Endodermal cell (in vitro differentiated cells): ENCODE results near the gene FAM50B. TPM values are rescaled to one million over a fixed set of nuclear protein-coding genes. Genes with fewer than 3 reads are reported as not detected.
A peak's percentile ranks its signal among the peaks of the same experiment; 100 is the strongest.

Experiments
- DNase-seq: peaks from one replicate; pipeline ENCODE4 v3.0.0-alpha.2; 2017
- H3K27ac ChIP-seq: 2 replicates; pipeline ENCODE4 v1.5.1; 2013; ENCODE audit warnings: mild to moderate bottlenecking, low read depth, low read length, moderate library complexity
- H3K27me3 ChIP-seq: 2 replicates; pipeline ENCODE4 v1.6.1; 2013; ENCODE audit warnings: mild to moderate bottlenecking, low read length, moderate library complexity; ENCODE audit not compliant: insufficient read depth, control insufficient read depth, poor library complexity, severe bottlenecking
- H3K36me3 ChIP-seq: 2 replicates; pipeline ENCODE4 v1.7.0; 2013; ENCODE audit warnings: mild to moderate bottlenecking, low read length, moderate library complexity; ENCODE audit not compliant: control insufficient read depth, insufficient read depth
- H3K4me1 ChIP-seq: one replicate; pipeline ENCODE4 v1.7.0; 2013; ENCODE audit warnings: low read length; ENCODE audit not compliant: control insufficient read depth, insufficient read depth
- H3K4me3 ChIP-seq: 2 replicates; pipeline ENCODE4 v1.5.1; 2013; ENCODE audit warnings: mild to moderate bottlenecking, low read length, moderate library complexity
- H3K9ac ChIP-seq: 2 replicates; pipeline ENCODE4 v1.6.1; 2013; ENCODE audit warnings: mild to moderate bottlenecking, low read length, moderate library complexity; ENCODE audit not compliant: poor library complexity, severe bottlenecking; ENCODE audit errors: extremely low read depth
- H3K9me3 ChIP-seq: 2 replicates; pipeline ENCODE4 v1.6.1; 2013; ENCODE audit warnings: mild to moderate bottlenecking, low read length, moderate library complexity; ENCODE audit not compliant: control insufficient read depth
- H3K27ac Mint-ChIP-seq: 2 replicates; pipeline ENCODE4 v1.8.0; 2020; ENCODE audit warnings: mixed read lengths
- H3K27me3 Mint-ChIP-seq: 2 replicates; pipeline ENCODE4 v1.8.0; 2021; ENCODE audit warnings: mild to moderate bottlenecking, mixed read lengths; ENCODE audit not compliant: insufficient read depth
- H3K36me3 Mint-ChIP-seq: 2 replicates; pipeline ENCODE4 v1.8.0; 2020; ENCODE audit warnings: low read depth, mixed read lengths
- H3K4me1 Mint-ChIP-seq: 2 replicates; pipeline ENCODE4 v1.8.0; 2020; ENCODE audit warnings: mixed read lengths
- H3K4me3 Mint-ChIP-seq: 2 replicates; pipeline ENCODE4 v1.8.0; 2020; ENCODE audit warnings: mild to moderate bottlenecking, moderate library complexity, mixed read lengths
- H3K9me3 Mint-ChIP-seq: 2 replicates; pipeline ENCODE4 v1.8.0; 2020; ENCODE audit warnings: mild to moderate bottlenecking, mixed read lengths
- WGBS, 2 experiments: methylation state at CpG; one replicate each; pipeline versions ENCODE4 v1.1.5 to v1.1.7; 2013; ENCODE audit warnings: missing lambda C conversion rate in 2 of 2, mixed read lengths in 1 of 2; ENCODE audit not compliant: insufficient coverage in 1 of 2, insufficient read length in 1 of 2; 5-methylcytosine and 5-hydroxymethylcytosine counted together
- total RNA-seq, 2 donors: library from RNA; stranded (reverse); fragmentation: NEBNext Ultra II Directional in 1 of 2; extraction: Animal tissue kit (Norgen Biotek cat#: 25700) in 1 of 2; gene quantifications; 2 replicates in 1 of 2; 3 replicates in 1 of 2; pipeline ENCODE4 v1.2.1, GENCODE V29; 2021
- TF ChIP-seq, protein P1 (sequence below): fragments of 200-600 bp; sonication (generic); conservative IDR thresholded peaks from 2 replicates; pipeline ENCODE4 v1.5.0; 2021; ENCODE audit warnings: antibody characterized with exemption, mild to moderate bottlenecking

The FAM50B gene
- total RNA-seq, 2 donors from 2014 or later = 2.8 to 3.7 TPM

DNA sequence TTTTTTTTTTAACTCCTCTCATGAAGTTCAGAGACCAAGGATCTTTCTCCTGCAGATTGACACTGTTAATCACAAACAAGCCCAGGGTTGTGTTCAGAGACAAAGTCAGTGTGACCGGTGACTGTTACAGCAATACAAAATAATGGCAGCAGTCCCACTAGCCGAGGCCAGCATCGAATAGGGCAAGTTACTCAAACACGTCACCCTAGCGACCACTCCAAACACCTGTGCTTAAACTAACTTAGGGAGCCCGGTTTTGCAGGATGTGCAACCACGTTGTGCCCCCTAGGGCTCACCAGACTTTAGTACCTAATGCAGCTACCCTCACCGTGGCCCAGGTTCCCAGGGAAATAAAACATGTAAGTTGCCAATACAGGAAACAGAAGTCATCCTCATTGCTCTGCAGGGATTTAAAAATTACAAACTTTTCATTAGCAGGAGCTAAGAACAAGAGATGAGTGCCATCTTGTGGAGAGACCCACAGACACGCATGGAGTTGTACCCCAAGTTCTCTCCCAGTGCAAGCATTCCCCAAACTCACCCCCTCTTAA, 38.1 kb downstream of the FAM50B start:
- WGBS, 2 experiments = 89 to 93% methylated on average over 9 of the region's 9 CpGs
- Histone ChIP-seq H3K4me1 (no peaks in the 10 kb centered on the region), H3K4me3 (no peak overlapping the region), H3K36me3 (no peaks in the 10 kb centered on the region), H3K27ac (no peak overlapping the region), H3K27me3 (no peaks in the 10 kb centered on the region), H3K9ac (no peak overlapping the region), H3K9me3 (no peaks in the 10 kb centered on the region)
- TF ChIP-seq, protein P1, sequence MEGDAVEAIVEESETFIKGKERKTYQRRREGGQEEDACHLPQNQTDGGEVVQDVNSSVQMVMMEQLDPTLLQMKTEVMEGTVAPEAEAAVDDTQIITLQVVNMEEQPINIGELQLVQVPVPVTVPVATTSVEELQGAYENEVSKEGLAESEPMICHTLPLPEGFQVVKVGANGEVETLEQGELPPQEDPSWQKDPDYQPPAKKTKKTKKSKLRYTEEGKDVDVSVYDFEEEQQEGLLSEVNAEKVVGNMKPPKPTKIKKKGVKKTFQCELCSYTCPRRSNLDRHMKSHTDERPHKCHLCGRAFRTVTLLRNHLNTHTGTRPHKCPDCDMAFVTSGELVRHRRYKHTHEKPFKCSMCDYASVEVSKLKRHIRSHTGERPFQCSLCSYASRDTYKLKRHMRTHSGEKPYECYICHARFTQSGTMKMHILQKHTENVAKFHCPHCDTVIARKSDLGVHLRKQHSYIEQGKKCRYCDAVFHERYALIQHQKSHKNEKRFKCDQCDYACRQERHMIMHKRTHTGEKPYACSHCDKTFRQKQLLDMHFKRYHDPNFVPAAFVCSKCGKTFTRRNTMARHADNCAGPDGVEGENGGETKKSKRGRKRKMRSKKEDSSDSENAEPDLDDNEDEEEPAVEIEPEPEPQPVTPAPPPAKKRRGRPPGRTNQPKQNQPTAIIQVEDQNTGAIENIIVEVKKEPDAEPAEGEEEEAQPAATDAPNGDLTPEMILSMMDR = peak; percentile 47
- no peak for DNase-seq
- peaks cover 6% of the 10 kb centered on the region for H3K9me3 Mint-ChIP-seq
- no peak overlapping the region for H3K4me3 Mint-ChIP-seq
- no peaks in the 10 kb centered on the region for H3K36me3 Mint-ChIP-seq
- H3K4me1 Mint-ChIP-seq = peaks cover 10% of the 10 kb centered on the region
- peaks cover 2% of the 10 kb centered on the region for H3K27me3 Mint-ChIP-seq
- no peak overlapping the region for H3K27ac Mint-ChIP-seq

DNA sequence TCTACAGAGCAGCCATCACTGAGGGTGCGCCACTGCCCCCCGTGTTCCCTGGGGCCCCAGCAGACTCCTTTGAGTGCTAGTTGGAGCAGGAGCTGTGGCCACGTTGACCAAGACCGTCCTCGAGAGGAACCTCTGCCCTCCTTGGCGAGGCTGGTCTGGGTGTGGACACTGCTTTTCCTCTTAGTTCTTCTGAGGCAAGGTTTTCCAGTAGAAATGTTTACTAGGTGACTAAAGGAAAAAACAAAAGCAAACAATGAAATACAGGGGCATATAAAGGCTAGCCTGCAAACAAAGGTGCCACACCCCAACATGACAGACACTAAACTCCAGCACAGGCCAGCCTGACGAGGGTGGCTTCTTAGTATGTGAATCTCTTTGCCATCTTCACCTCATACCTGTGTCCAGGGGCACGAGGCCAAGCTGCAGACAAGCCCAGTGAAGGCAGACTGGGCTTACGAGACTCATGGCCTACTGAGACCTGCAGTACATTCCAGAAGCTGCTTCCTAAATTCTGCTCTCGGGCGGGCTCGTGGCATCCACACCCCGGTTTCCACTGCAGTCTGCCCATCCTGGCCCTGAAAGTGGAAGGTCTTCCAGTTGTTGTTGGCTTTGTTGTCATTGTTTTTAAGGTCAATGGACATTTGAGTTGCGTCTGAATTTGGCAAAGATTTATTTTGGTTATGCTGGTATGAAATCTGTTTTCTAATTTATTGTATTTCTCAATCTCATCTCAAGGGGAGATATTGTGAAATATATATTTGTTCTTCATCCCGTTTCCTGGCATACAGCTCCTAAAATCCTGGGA, 39.2 kb downstream of the FAM50B start:
- WGBS, 2 experiments = 92 to 97% methylated on average over 7 to 15 of the region's 15 CpGs
- H3K27me3 Mint-ChIP-seq = peaks cover under 1% of the 10 kb centered on the region
- H3K4me3 Mint-ChIP-seq = no peak overlapping the region
- H3K36me3 Mint-ChIP-seq = no peaks in the 10 kb centered on the region
- TF ChIP-seq, protein P1 = no peak
- no peak overlapping the region for H3K9ac ChIP-seq
- H3K4me1 Mint-ChIP-seq = peaks cover 10% of the 10 kb centered on the region
- H3K27me3 ChIP-seq = no peaks in the 10 kb centered on the region
- no peaks in the 10 kb centered on the region for H3K9me3 Mint-ChIP-seq
- no peak for DNase-seq
- H3K36me3 ChIP-seq = no peaks in the 10 kb centered on the region
- no peak overlapping the region for H3K4me3 ChIP-seq
- no peak overlapping the region for H3K27ac Mint-ChIP-seq
- H3K9me3 ChIP-seq = no peaks in the 10 kb centered on the region
- no peak overlapping the region for H3K27ac ChIP-seq
- H3K4me1 ChIP-seq = no peaks in the 10 kb centered on the region

DNA sequence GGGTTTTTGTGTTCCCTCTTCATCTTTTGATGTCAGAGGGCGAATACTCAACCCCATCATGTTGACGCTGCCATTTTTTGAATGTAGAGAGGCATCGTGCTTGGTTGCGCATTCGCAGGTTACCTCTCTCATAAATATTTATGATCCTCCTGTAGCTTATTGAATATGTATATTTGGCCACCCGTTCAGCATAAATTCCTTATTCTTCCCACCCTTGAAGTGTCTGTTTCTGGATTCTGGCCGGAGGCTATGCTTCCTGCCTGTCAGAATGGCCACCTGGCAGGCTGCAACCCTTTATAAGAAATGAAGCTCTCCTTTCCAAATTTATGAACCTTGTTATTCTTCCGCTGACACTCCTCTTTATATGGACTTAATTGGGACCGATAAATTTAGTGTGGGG, 40.9 kb downstream of the FAM50B start:
- H3K36me3 ChIP-seq = no peaks in the 10 kb centered on the region
- no peaks in the 10 kb centered on the region for H3K9me3 ChIP-seq
- Mint-ChIP-seq H3K36me3 (no peaks in the 10 kb centered on the region), H3K4me1 (peaks cover 23% of the 10 kb centered on the region), H3K27me3 (no peaks in the 10 kb centered on the region), H3K4me3 (no peak overlapping the region), H3K27ac (no peak overlapping the region), H3K9me3 (peaks cover 4% of the 10 kb centered on the region)
- H3K9ac ChIP-seq = no peak overlapping the region
- no peak overlapping the region for H3K4me3 ChIP-seq
- TF ChIP-seq, protein P1 = no peak
- no peak overlapping the region for H3K27ac ChIP-seq
- H3K4me1 ChIP-seq = peaks cover 1% of the 10 kb centered on the region
- no peak for DNase-seq
- 96 to 97% methylated on average over 3 to 9 of the region's 9 CpGs for WGBS, 2 experiments
- no peaks in the 10 kb centered on the region for H3K27me3 ChIP-seq
